Amygdala (tissue), 56 donors: ENCODE results near the gene LRRC14B.

Source experiments
- DNase-seq, 56 donors: peaks; one replicate each; lab custom pipeline; 2025; lab: John Stamatoyannopoulos, UW

Gene LRRC14B

GRCh38 chr5:172841-173251 lies 18.4 kb upstream of the LRRC14B start:
- no peak for DNase-seq

- no peak for DNase-seq
Observed at GRCh38 chr5:173392-174290, 17.7 kb upstream of the LRRC14B start.

DNA sequence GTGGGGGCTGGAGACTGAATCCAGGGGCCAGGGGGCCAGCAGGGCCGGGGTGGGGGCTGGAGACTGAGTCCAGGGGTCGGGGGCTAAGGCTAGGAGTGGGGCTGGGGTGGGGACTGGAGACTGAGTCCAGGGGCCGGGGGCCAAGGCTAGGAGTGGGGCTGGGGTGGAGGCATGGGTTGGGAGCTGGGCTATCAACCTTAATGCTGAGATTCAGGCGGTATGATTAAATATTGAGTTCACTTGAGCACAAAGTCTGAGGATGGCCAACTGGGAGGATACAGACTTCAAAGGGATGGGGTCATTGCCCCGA lies 17.0 kb upstream of the LRRC14B start:
- no peak for DNase-seq

DNA sequence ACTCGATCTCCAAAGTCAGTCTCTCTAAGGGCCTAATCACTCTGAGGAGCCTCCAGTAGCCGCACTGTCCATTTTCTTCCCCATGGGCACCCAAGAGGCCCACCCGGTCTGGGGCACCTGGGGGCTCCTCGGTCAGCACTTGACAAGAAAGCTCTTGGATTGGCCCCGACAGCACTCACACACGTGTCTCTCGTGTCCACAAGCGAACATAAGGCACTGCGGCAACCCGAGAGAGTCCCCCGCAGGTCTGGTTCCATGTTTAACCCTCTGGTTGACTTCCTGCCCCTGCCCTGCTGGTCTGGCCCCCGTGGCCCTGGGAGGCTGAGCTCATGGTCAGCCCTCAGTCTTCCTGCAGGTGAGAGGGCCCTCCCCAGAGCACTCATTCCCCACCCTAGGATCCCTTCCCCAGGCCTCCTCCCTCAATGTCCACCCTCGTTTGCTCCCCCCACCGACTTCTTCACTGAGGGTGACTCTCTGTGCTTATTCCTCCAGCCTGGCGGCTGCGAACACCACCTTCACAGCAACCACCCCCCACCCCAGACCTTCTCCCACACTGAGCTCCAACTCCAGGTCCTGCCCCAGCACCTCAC lies 16.3 kb upstream of the LRRC14B start:
- no peak for DNase-seq

DNA sequence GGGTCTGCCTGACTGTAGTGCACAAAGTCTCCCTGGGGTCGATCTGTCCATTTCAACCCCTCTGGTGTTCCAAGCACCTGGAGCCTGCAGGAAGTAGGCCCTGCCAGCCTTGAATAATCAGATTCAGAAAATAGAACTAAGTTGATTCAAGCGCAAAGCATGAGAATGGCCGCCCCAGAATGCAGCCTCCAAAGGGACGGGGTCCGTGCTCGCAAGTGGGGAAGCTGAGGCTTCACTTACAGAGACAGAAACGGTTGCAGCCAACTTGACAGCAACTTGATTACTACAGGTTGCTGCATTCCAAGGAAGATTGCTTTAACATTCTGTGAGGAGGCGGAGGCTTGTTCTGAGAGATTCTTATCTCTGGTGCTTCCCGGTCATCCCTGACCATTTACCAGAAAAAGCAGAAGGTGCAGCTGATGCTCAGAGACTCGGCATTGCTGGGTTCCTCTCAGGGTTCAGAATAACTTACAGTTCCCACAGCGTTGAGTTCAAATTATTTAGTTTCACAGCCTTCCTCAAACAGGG lies 14.9 kb upstream of the LRRC14B start:
- no peak for DNase-seq

GRCh38 chr5:178110-178509 lies 13.2 kb upstream of the LRRC14B start:
- no peak for DNase-seq

GRCh38 chr5:179401-179800 lies 11.9 kb upstream of the LRRC14B start:
- DNase-seq, result no peak

GRCh38 chr5:180286-180918 lies 10.9 kb upstream of the LRRC14B start:
- DNase-seq, result no peak

- no peak for DNase-seq
Observed at GRCh38 chr5:181160-181559, 10.1 kb upstream of the LRRC14B start.

GRCh38 chr5:181566-181965 lies 9.7 kb upstream of the LRRC14B start:
- no peak for DNase-seq

GRCh38 chr5:182126-182525 lies 9.2 kb upstream of the LRRC14B start:
- DNase-seq, result no peak

- no peak for DNase-seq
Observed at GRCh38 chr5:184471-184870, 6.8 kb upstream of the LRRC14B start.

DNA sequence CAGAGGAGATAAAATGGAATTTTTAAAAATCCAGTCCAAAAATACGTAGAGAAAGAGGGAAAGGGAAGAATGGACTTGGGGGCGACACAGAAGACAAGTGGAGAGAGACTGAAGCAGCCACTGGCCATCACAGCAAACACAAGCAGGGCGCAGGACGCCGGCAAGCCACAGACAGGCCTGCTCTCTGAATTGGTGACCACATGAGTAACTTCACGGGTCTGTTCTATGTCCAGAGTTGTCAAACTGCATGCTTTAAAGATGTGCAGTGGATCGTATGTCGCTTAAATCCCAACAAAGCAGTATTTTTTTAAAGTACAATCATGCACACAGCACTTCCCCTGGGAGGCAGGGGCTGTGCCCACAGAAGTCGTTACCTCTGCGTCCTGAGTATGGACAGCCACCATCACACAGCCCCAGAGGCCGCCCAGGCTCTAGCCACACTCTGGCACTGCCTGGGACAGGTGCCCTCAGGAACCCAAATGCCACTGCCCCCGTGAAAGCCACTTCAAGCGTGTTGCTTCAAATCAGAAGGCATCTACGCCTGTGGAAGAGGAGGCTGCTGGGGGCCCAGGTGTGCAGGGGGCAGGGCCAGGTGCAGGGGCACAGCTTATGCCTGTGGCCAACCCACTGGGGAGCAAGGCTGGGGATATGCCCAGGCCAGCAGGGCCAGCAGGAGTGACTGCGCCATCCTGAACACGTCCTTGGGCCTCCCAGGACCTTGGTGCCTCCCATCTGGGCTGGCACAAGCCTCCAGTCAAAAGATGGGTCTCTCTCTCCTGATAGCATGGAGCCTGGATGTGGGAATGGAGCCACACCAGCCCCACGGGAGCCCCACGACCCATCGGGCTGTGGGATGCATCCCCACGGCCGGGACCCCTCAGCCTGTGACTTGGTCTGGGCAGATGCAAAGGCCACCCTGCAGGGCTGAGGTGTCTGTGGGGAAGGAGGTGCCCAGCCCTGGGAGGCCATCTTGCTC lies 5.9 kb upstream of the LRRC14B start:
- DNase-seq, result no peak

DNA sequence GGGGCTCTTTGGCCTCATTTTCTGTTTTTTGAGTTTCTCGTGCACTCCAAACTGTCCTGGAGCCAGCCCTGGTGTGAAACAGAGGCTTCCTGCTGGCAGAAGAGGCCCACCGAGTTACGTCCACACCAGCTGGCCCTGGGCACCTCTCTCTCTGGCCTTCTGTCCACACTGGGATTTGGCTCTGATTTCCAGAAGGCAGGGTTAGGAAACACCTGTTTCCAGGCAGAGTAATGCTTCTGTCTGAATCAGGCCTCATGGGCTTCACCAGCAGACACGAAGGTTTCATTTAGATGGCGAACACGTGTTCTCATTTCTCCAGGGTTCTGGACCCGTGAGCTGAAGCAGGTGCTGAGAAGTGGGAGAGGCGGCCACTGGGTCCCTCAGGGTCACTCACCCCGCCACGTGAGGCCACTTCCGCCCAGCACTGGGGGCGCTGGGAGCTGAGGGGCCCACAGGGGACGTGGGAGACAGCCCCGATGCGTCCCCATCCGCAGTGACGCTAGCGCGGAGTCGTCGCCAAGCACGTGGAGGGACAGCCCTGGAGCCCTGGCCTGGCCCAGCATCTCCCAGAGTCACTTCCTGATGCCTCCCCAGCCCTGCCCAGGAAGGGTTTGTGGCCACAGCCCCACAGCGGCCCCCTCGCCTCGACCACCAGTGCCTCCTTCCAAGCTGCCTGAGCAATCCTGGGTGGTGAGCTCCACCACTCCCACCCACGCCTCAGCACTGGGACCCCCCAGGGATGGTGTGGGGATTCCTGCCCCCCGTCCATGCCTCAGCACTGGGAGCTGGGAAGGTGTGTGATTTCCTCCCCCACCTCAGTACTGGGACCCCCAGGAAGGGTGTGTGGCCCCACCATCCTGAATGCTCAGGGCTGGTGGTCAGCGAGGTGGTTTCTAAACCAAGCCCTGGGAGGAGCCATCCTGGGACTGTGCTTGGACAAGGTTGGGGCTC lies 4.9 kb upstream of the LRRC14B start:
- DNase-seq, result no peak

- DNase-seq, result no peak
Observed at GRCh38 chr5:187042-187431, 4.3 kb upstream of the LRRC14B start.

DNA sequence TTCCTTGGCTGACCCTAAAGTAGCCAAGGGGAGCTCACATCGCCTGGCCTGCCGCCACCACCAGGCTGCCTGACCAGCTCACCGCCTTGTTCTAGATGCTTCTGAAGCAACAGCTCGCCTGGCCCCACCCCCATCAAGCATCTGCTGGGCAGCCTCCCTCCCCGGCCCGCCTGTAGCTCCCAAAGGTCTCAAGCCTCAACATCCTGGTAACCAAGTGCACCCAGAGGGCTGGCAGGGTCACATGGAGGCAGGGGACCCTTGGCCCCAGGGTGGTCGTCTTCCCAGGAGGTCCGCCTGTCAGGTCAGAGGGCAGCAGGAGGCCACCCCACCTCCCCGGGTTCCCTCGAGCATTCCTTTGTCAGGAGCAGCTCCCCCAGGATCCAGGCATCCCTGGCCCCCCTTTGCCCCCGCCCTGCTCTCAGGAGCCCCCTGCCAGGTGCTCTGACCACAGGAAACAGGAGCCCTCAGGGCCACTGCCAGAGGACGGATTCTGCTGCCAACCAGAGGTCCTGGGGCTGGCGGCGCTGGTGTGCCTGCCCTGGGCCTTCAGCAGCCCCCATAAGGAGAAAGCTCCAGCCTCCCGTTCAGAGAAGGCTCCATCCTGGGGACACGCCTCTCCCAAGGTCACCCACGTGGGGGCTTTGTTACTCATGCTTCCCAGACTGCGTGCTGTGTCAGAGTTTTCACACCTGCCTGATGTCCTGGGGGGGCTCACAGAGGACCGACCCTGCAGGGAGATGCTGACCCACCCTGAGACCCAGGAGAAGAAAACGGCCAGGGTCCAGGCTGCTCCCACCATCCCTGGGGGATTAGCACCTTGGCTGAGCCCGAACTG lies 3.5 kb upstream of the LRRC14B start:
- DNase-seq, result no peak

DNA sequence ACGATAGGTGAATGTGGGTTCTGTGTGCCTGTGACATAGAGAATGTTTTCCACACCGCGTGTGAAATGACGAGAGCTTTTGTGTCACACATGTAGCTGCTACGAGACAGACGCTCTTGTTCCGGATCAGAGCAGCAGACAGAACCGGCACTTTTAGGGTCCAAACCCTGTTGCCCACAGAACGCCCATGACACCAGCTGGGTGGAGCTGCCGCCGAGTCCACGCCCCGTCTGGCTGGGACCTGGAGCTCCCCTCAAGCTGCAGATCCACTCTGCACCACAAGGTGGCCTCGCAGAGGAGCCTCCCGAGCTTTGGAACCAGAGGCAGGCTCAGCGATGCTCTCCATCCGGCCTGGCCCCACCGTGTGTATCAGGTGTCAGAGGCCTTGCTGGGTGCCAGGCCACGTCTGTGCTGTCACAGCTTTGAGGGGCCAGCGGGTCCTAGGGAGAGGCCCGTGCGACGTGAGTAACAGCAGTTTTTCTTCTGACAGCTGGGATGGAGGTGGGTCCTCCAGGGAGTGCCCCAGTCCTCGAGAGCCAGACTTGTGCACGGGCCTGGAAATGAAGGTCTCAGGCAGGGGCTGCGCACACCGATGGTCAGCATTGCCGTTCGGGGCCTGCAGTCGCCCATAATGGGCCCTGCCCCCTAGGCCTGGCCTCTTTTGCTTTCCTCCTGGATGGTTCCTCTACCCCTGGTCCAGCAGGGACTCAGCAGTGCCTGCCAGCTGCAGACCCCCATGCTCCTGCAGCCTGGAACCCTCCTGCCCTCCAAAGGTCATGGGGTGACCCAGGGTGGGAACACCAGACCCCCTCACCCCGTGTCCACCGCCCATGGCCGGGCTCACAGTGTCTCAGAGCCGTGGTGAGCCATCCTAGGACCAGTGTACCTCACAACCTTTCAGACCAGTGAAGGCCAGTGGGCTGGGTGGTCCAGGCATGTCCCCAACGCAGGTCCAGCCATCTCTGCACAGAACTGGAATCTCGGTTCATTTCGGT lies 2.5 kb upstream of the LRRC14B start:
- DNase-seq, result peak in 53 of 56 donors; percentile 3 to 82 (median 56)
